HEK293 (cell line): ENCODE results near the gene PCDH19.
A peak's percentile ranks its signal among the peaks of the same experiment; 100 is the strongest.

Experiments
- CTCF ChIA-PET: fragments of 350-600 bp; formaldehyde crosslinking; extraction: SDS; loops from one replicate; lab custom pipeline; 2021; ENCODE audit warnings: antibody characterized with exemption; lab: Yijun Ruan, JAX
- POLR2A ChIA-PET: fragments of 300-600 bp; formaldehyde crosslinking; extraction: SDS; loops from one replicate; lab custom pipeline; 2020; ENCODE audit warnings: antibody characterized with exemption, inconsistent platforms; lab: Yijun Ruan, JAX
- H3K27ac ChIP-seq: fragments of 200-500 bp; sonication (Bioruptor generic); 2 replicates; pipeline ENCODE4 v1.5.1; 2014; ENCODE audit warnings: low read depth, low read length, control low read depth, inconsistent platforms; ENCODE audit errors: extremely low read depth
- H3K36me3 ChIP-seq, 2 experiments: fragments of 200-500 bp in 1 of 2; sonication (Bioruptor generic) in 1 of 2; 1 replicate in 1 of 2; 2 replicates in 1 of 2; pipeline ENCODE4 v1.5.1; 2014 to 2017; ENCODE audit warnings: inconsistent platforms in 2 of 2, low read length in 2 of 2; ENCODE audit not compliant: control insufficient read depth in 2 of 2, insufficient read depth in 1 of 2
- H3K4me1 ChIP-seq: fragments of 200-500 bp; sonication (Bioruptor generic); 2 replicates; pipeline ENCODE4 v1.5.1; 2014; ENCODE audit warnings: mild to moderate bottlenecking, low read length, inconsistent platforms; ENCODE audit not compliant: control insufficient read depth, insufficient read depth
- H3K4me3 ChIP-seq: 2 replicates; pipeline ENCODE4 v1.5.1; 2011; ENCODE audit warnings: low read depth, mild to moderate bottlenecking, control low read depth, low read length, moderate library complexity
- H3K9me3 ChIP-seq: fragments of 200-500 bp; sonication (Bioruptor generic); 2 replicates; pipeline ENCODE4 v1.5.1; 2014; ENCODE audit warnings: low read depth, low read length, inconsistent platforms; ENCODE audit not compliant: control insufficient read depth, insufficient read depth
- KLF1 ChIP-seq: fragments of 450-650 bp; formaldehyde crosslinking; IDR thresholded peaks from 2 replicates; pipeline ENCODE4 v1.5.1; 2016; ENCODE audit warnings: missing biosample characterization, missing genetic modification characterization
- MZF1 ChIP-seq: fragments of 450-650 bp; formaldehyde crosslinking; IDR thresholded peaks from 2 replicates; pipeline ENCODE4 v1.5.1; 2017; ENCODE audit warnings: missing biosample characterization, missing genetic modification characterization, borderline replicate concordance
- ZIC2 ChIP-seq: fragments of 450-650 bp; formaldehyde crosslinking; IDR thresholded peaks from 2 replicates; pipeline ENCODE4 v1.5.1; 2016; ENCODE audit warnings: missing biosample characterization, missing genetic modification characterization
- ZNF132 ChIP-seq: fragments of 450-650 bp; formaldehyde crosslinking; IDR thresholded peaks from 2 replicates; pipeline ENCODE4 v1.5.1; 2017; ENCODE audit warnings: missing biosample characterization, missing genetic modification characterization, borderline replicate concordance
- ZNF266 ChIP-seq: fragments of 450-650 bp; formaldehyde crosslinking; IDR thresholded peaks from 2 replicates; pipeline ENCODE4 v1.5.1; 2016; ENCODE audit warnings: missing biosample characterization, missing genetic modification characterization, low read depth
- ZNF350 ChIP-seq: fragments of 450-650 bp; formaldehyde crosslinking; IDR thresholded peaks from 2 replicates; pipeline ENCODE4 v1.5.0; 2017; ENCODE audit warnings: missing biosample characterization, mild to moderate bottlenecking, missing genetic modification characterization
- ZNF394 ChIP-seq: fragments of 450-650 bp; formaldehyde crosslinking; IDR thresholded peaks from 2 replicates; pipeline ENCODE4 v1.5.1; 2016; ENCODE audit warnings: missing biosample characterization, missing genetic modification characterization, mild to moderate bottlenecking, moderate library complexity, borderline replicate concordance
- ZNF510 ChIP-seq: fragments of 450-650 bp; formaldehyde crosslinking; IDR thresholded peaks from 2 replicates; pipeline ENCODE4 v1.5.1; 2018; ENCODE audit warnings: mild to moderate bottlenecking, missing genetic modification characterization, missing biosample characterization; ENCODE audit not compliant: insufficient replicate concordance
- ZNF629 ChIP-seq: fragments of 450-650 bp; formaldehyde crosslinking; IDR thresholded peaks from 2 replicates; pipeline ENCODE4 v1.5.1; 2017; ENCODE audit warnings: missing biosample characterization, missing genetic modification characterization
- ZNF777 ChIP-seq: fragments of 450-650 bp; formaldehyde crosslinking; IDR thresholded peaks from 2 replicates; pipeline ENCODE4 v1.5.1; 2017; ENCODE audit warnings: missing biosample characterization, missing genetic modification characterization, borderline replicate concordance
- ZSCAN30 ChIP-seq: fragments of 450-650 bp; IDR thresholded peaks from 2 replicates; pipeline ENCODE4 v1.5.1; 2018; ENCODE audit warnings: missing biosample characterization, mild to moderate bottlenecking, missing genetic modification characterization, moderate library complexity
- TF ChIP-seq, protein P1 (sequence below): fragments of 450-650 bp; formaldehyde crosslinking; IDR thresholded peaks from 2 replicates; pipeline ENCODE4 v1.5.1; 2017; ENCODE audit warnings: missing biosample characterization, missing genetic modification characterization
- TF ChIP-seq, protein P2 (sequence below): fragments of 450-650 bp; formaldehyde crosslinking; IDR thresholded peaks from 2 replicates; pipeline ENCODE4 v1.5.1; 2016; ENCODE audit warnings: missing biosample characterization, missing genetic modification characterization

The PCDH19 gene

DNA sequence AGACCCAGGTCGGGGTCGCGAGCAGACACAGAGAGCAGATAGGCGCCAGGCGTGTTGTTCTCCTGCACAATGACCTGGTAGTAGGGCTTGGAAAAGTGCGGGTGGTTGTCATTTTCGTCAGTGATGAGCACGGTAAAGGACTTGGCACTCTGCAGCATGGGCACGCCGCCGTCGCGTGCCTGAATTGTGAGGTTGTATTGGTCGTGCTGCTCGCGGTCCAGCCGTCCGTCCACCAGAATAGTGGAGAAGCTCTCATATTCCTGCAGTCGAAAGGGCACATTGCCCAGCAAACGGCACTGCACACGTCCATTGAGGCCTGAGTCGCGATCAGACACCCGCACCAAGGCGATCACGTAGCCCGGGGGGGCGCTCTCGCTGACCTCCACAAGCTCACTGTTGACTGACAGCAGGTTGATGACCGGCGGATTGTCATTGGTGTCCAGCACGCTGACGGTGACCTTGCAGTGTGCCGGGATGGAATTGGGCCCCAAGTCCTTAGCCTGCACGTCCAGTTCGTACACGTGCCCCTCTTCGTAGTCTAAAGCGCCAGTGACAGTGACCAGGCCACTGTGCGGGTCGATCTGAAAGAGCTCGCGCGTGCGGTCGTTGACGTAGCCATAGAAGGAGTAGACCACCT is 2.8 kb downstream of the PCDH19 start (continued):
- TF ChIP-seq ZNF266 (tag by site-specific recombination): no peak

DNA sequence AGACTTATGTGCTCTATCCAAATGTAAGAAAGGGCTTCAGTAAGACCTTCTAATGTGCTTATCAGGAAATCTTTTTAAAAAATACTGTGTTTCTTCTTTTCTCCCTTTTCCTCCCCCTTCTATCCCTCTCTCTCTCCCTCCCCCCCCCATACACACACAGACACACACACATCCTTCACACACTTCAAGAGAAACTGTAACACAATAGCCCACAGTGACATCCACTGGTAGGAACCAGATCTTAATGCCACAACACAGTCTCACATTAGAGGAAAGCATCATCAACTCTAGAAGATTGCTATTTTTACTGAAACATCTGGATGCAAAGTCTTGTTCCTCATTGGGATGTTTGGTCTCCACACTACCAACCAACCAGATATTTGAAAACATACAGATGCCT is 4.6 kb downstream of the PCDH19 start:
- peaks cover 0 to 45% of the 10 kb centered on the region in 2 experiments; a peak in 1 of 3 replicates for H3K36me3 ChIP-seq
- no peak overlapping the region for H3K27ac ChIP-seq
- TF ChIP-seq ZNF350 (no peak), ZNF132 (tag by site-specific recombination) (no peak)
- TF ChIP-seq, protein P1, sequence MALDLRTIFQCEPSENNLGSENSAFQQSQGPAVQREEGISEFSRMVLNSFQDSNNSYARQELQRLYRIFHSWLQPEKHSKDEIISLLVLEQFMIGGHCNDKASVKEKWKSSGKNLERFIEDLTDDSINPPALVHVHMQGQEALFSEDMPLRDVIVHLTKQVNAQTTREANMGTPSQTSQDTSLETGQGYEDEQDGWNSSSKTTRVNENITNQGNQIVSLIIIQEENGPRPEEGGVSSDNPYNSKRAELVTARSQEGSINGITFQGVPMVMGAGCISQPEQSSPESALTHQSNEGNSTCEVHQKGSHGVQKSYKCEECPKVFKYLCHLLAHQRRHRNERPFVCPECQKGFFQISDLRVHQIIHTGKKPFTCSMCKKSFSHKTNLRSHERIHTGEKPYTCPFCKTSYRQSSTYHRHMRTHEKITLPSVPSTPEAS (tag by site-specific recombination): peak; percentile 67; the same call in 1 of the 2 replicates
- no peaks in the 10 kb centered on the region for H3K4me1 ChIP-seq
- CTCF ChIA-PET: no interaction called here
- no peaks in the 10 kb centered on the region; the same call in 1 of the 2 replicates for H3K9me3 ChIP-seq
- POLR2A ChIA-PET: no interaction called here
- no peak overlapping the region for H3K4me3 ChIP-seq

DNA sequence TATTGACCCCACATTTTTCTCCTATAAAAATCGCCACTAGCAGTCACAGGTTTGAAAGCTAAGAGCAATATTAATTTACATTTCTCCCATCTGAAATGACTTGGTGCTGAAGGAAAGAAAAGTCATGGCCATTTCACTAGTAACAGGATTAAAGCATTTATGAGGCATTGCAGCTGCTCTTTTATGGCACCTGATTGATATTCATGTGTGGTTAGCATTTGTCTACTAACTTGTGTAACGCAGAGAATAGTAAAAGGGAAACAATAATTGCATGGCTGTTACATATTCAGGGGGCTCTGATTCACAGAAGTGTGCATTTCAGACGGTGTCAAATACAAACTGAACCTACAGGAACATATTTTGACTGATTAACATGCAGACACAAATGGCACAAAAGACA is 5.2 kb downstream of the PCDH19 start:
- Histone ChIP-seq H3K9me3 (no peaks in the 10 kb centered on the region; the same call in 1 of the 2 replicates), H3K36me3 (peaks cover 0 to 51% of the 10 kb centered on the region in 2 experiments; a peak in 1 of 3 replicates), H3K4me1 (no peaks in the 10 kb centered on the region), H3K4me3 (no peak overlapping the region), H3K27ac (no peak overlapping the region)
- POLR2A ChIA-PET: no interaction called here
- CTCF ChIA-PET: interaction anchor here (0.6 to 1.2 kb wide), 2 partner anchors 25 to 43 kb away, joined by 3 to 4 read pairs; no protein-coding TSS in a partner anchor
- TF ChIP-seq MZF1 (no peak), ZIC2 (tag by site-specific recombination) (no peak), ZNF510 (tag by site-specific recombination) (no peak), KLF1 (tag by site-specific recombination) (no peak), ZNF777 (no peak)

DNA sequence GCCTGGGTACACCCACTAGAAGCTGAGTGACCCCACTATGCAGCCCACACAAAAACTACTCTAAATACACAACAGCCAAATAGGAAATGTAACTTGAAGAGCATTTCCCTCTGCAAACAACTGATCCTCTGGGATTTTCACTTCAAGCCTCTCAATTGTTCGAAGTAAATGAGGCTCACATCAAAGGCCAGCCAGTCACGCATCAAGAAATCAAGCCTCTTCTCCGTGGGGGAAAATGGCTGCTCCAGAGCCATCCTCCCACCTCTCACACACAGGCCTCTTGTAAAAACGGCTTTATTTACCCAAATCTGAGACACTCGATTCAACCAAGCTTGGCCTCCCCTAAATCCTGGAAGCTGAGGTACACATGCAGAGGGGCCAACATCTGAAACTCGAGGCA is 14.3 kb downstream of the PCDH19 start:
- TF ChIP-seq ZNF394 (tag by site-specific recombination) (no peak), ZNF629 (tag by site-specific recombination) (no peak)
- TF ChIP-seq, all 188 proteins: peak for 0
- POLR2A ChIA-PET: no interaction called here
- Histone ChIP-seq H3K36me3 (peaks cover 0 to 67% of the 10 kb centered on the region in 2 experiments; a peak in 1 of 3 replicates), H3K27ac (no peak overlapping the region), H3K4me3 (no peak overlapping the region), H3K9me3 (no peaks in the 10 kb centered on the region), H3K4me1 (no peaks in the 10 kb centered on the region)
- CTCF ChIA-PET: no interaction called here

DNA sequence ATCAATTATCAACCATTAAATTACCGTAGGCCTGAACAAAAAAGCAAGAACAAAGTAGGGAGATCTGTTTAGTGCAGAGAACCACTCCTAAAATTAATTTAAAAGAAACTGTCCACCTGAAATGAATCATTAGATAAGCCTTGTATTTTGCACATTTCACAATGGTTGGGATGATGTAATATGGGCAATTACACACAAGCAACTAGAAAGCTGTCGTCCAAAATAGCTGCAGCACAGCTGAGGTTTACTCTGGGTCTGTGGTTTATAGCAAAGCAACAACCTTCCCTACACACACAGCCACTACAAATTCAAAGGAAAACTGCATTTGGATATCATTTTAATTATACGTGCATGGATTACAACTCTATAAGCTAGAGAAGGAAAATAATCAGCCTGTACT is 28.5 kb downstream of the PCDH19 start:
- TF ChIP-seq, protein P2, sequence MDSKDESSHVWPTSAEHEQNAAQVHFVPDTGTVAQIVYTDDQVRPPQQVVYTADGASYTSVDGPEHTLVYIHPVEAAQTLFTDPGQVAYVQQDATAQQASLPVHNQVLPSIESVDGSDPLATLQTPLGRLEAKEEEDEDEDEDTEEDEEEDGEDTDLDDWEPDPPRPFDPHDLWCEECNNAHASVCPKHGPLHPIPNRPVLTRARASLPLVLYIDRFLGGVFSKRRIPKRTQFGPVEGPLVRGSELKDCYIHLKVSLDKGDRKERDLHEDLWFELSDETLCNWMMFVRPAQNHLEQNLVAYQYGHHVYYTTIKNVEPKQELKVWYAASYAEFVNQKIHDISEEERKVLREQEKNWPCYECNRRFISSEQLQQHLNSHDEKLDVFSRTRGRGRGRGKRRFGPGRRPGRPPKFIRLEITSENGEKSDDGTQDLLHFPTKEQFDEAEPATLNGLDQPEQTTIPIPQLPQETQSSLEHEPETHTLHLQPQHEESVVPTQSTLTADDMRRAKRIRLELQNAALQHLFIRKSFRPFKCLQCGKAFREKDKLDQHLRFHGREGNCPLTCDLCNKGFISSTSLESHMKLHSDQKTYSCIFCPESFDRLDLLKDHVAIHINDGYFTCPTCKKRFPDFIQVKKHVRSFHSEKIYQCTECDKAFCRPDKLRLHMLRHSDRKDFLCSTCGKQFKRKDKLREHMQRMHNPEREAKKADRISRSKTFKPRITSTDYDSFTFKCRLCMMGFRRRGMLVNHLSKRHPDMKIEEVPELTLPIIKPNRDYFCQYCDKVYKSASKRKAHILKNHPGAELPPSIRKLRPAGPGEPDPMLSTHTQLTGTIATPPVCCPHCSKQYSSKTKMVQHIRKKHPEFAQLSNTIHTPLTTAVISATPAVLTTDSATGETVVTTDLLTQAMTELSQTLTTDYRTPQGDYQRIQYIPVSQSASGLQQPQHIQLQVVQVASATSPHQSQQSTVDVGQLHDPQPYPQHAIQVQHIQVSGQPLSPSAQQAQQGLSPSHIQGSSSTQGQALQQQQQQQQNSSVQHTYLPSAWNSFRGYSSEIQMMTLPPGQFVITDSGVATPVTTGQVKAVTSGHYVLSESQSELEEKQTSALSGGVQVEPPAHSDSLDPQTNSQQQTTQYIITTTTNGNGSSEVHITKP (tag by site-specific recombination): peak; percentile 44
- no peak for TF ChIP-seq ZSCAN30 (tag by site-specific recombination)
- Histone ChIP-seq H3K36me3 (peaks cover 0 to 20% of the 10 kb centered on the region in 2 experiments; a peak in 1 of 3 replicates), H3K27ac (no peak overlapping the region), H3K4me1 (no peaks in the 10 kb centered on the region), H3K4me3 (no peak overlapping the region), H3K9me3 (no peaks in the 10 kb centered on the region)
- ChIA-PET POLR2A (no interaction called here), CTCF (interaction anchor here (0.7 to 4.4 kb wide), 3 partner anchors 10 to 303 kb away, joined by 3 to 17 read pairs (median 4); no protein-coding TSS in a partner anchor)
